CD14-positive monocyte (primary cell): ENCODE data around the gene SPTLC1. TPM values are rescaled to one million over a fixed set of nuclear protein-coding genes. Genes with fewer than 3 reads are reported as not detected.
"Not testable (repeated sequence)": the region's sequence is repeated elsewhere in the genome, so short reads cannot be mapped to it uniquely, and the experiment has no call there.

Source experiments
- DNase-seq, 3 donors: peaks; one replicate each; pipeline ENCODE4 v3.0.0-alpha.2; 2011 to 2022
- H2AFZ ChIP-seq: 2 replicates; pipeline ENCODE4 v1.6.0; 2012; ENCODE audit warnings: mild to moderate bottlenecking, low read depth, low read length, inconsistent platforms; ENCODE audit not compliant: insufficient read depth, poor library complexity, severe bottlenecking
- H3K27ac ChIP-seq, 2 donors: 1 replicate in 1 of 2; 2 replicates in 1 of 2; pipeline ENCODE4 v1.5.1; 2012 to 2013; ENCODE audit warnings: low read length in 2 of 2, control low read depth in 1 of 2, inconsistent platforms in 1 of 2, low read depth in 1 of 2, mild to moderate bottlenecking in 1 of 2
- H3K27me3 ChIP-seq, 2 donors: one replicate each; pipeline versions ENCODE4 v1.6.0 to v1.6.1; 2011 to 2013; ENCODE audit warnings: low read length in 2 of 2; ENCODE audit not compliant: control insufficient read depth in 2 of 2, insufficient read depth in 2 of 2
- H3K36me3 ChIP-seq, 2 donors: replicated peaks in 1 of 2; 1 replicate in 1 of 2; 2 replicates in 1 of 2; pipeline versions ENCODE4 v1.5.1 to v1.6.1; 2012 to 2013; ENCODE audit warnings: low read length in 2 of 2, control low read depth in 1 of 2, inconsistent platforms in 1 of 2, mild to moderate bottlenecking in 1 of 2; ENCODE audit not compliant: insufficient read depth in 2 of 2, control insufficient read depth in 1 of 2
- H3K4me1 ChIP-seq, 2 donors: 1 replicate in 1 of 2; 2 replicates in 1 of 2; pipeline versions ENCODE4 v1.5.1 to v1.6.1; 2012 to 2013; ENCODE audit warnings: low read length in 2 of 2, control low read depth in 1 of 2, inconsistent platforms in 1 of 2, mild to moderate bottlenecking in 1 of 2, moderate library complexity in 1 of 2; ENCODE audit not compliant: insufficient read depth in 2 of 2, control insufficient read depth in 1 of 2
- H3K4me2 ChIP-seq: replicated peaks from 2 replicates; pipeline ENCODE3; 2012; ENCODE audit warnings: low read length, moderate library complexity, mild to moderate bottlenecking; ENCODE audit not compliant: poor library complexity, severe bottlenecking; ENCODE audit errors: extremely low read depth
- H3K4me3 ChIP-seq, 3 experiments: fragments of 200-600 bp in 1 of 3; sonication (generic) in 1 of 3; replicated peaks in 1 of 3; 1 replicate in 2 of 3; 2 replicates in 1 of 3; pipeline ENCODE4 v1.5.1; 2011 to 2013; ENCODE audit warnings: low read length in 3 of 3, mild to moderate bottlenecking in 3 of 3, control low read depth in 2 of 3, low read depth in 2 of 3, inconsistent platforms in 1 of 3, moderate library complexity in 1 of 3
- H3K79me2 ChIP-seq: 2 replicates; pipeline ENCODE4 v1.6.0; 2012; ENCODE audit warnings: mild to moderate bottlenecking, control low read depth, inconsistent platforms, low read length, moderate library complexity; ENCODE audit not compliant: insufficient read depth
- H3K9ac ChIP-seq: 2 replicates; pipeline ENCODE4 v1.6.0; 2017; ENCODE audit warnings: low read length, mild to moderate bottlenecking; ENCODE audit not compliant: insufficient read depth, poor library complexity, severe bottlenecking
- H3K9me3 ChIP-seq, 2 donors: replicated peaks in 1 of 2; 1 replicate in 1 of 2; 2 replicates in 1 of 2; pipeline versions ENCODE4 v1.5.1 to v1.6.1; 2012 to 2013; ENCODE audit warnings: low read length in 2 of 2, control low read depth in 1 of 2; ENCODE audit not compliant: control insufficient read depth in 1 of 2, insufficient read depth in 1 of 2
- H4K20me1 ChIP-seq: 2 replicates; pipeline ENCODE4 v1.6.0; 2012; ENCODE audit warnings: mild to moderate bottlenecking, low read length, control low read depth, moderate library complexity; ENCODE audit not compliant: insufficient read depth
- H3K27ac Mint-ChIP-seq, 7 donors: one replicate each; pipeline ENCODE4 v1.8.0; 2020; ENCODE audit warnings: mild to moderate bottlenecking in 7 of 7, mixed read lengths in 7 of 7, moderate library complexity in 6 of 7, inconsistent platforms in 2 of 7
- H3K27me3 Mint-ChIP-seq, 3 donors: one replicate each; pipeline ENCODE4 v1.8.0; 2021 to 2022; ENCODE audit warnings: low read depth in 3 of 3, mild to moderate bottlenecking in 3 of 3, mixed read lengths in 3 of 3, moderate library complexity in 3 of 3, inconsistent platforms in 1 of 3
- H3K36me3 Mint-ChIP-seq, 2 donors: one replicate each; pipeline ENCODE4 v1.8.0; 2020; ENCODE audit warnings: mixed read lengths in 2 of 2, inconsistent platforms in 1 of 2, mild to moderate bottlenecking in 1 of 2
- H3K4me1 Mint-ChIP-seq: one replicate; pipeline ENCODE4 v1.8.0; 2020; ENCODE audit warnings: mild to moderate bottlenecking, mixed read lengths
- H3K4me3 Mint-ChIP-seq, 2 donors: one replicate each; pipeline ENCODE4 v1.8.0; 2020; ENCODE audit warnings: mild to moderate bottlenecking in 2 of 2, mixed read lengths in 2 of 2, moderate library complexity in 1 of 2
- H3K9me3 Mint-ChIP-seq, 7 donors: one replicate each; pipeline ENCODE4 v1.8.0; 2020 to 2022; ENCODE audit warnings: mixed read lengths in 7 of 7, mild to moderate bottlenecking in 6 of 7, moderate library complexity in 6 of 7, inconsistent platforms in 2 of 7
- CTCF ChIP-seq: fragments of 200-600 bp; IDR thresholded peaks from one replicate; pipeline ENCODE4 v1.8.0; 2022; ENCODE audit warnings: antibody characterized with exemption, mild to moderate bottlenecking
- WGBS: methylation state at CpG from one replicate; pipeline ENCODE4 v1.1.5; 2013; ENCODE audit warnings: missing lambda C conversion rate; ENCODE audit not compliant: insufficient coverage; 5-methylcytosine and 5-hydroxymethylcytosine counted together
- intact Hi-C, 2 donors: fragments of 100-400 bp; cut with micrococcal nuclease; formaldehyde crosslinking; loops; one replicate each; pipeline versions ENCODE4 v1.15.0 to v1.15.1; 2023
- polyA plus RNA-seq, 3 donors: library from polyadenylated mRNA; depleted of rRNA in 1 of 3; unstranded in 2 of 3; stranded (reverse) in 1 of 3; fragments of 300-500 nt in 2 of 3; fragments of >200 nt in 1 of 3; fragmentation: Illumina TruSeq in 2 of 3; gene quantifications; 1 replicate in 2 of 3; 2 replicates in 1 of 3; pipeline ENCODE4 v1.2.3, GENCODE V29; 2012 to 2021

Gene SPTLC1
- polyA plus RNA-seq, 3 donors: 37.4 to 92.4 (median 80.0) TPM

- no peak overlapping the region for H2AFZ ChIP-seq
- peaks cover 0 to 3% (median 0%) of the 10 kb centered on the region in 7 donors for H3K9me3 Mint-ChIP-seq
- no peak overlapping the region for H3K4me2 ChIP-seq
- H3K9ac ChIP-seq: no peak overlapping the region
- H3K27me3 ChIP-seq: no peaks in the 10 kb centered on the region
- intact Hi-C loops: no loop called here
- H3K4me3 Mint-ChIP-seq: no peak overlapping the region
- no peaks in the 10 kb centered on the region for H3K79me2 ChIP-seq
- H3K4me1 ChIP-seq: no peaks in the 10 kb centered on the region
- H3K9me3 ChIP-seq: no peaks in the 10 kb centered on the region
- no peaks in the 10 kb centered on the region for H3K36me3 Mint-ChIP-seq
- H3K27ac ChIP-seq: no peak overlapping the region
- peaks cover under 1 to 6% (median 3%) of the 10 kb centered on the region in 3 donors for H3K27me3 Mint-ChIP-seq
- DNase-seq: no peak
- H3K27ac Mint-ChIP-seq: no peak overlapping the region
- 100% methylated on average over 2 of the region's 12 CpGs for WGBS
- no peak overlapping the region for H3K4me3 ChIP-seq
- TF ChIP-seq CTCF: no peak
- no peaks in the 10 kb centered on the region for H3K36me3 ChIP-seq
- no peaks in the 10 kb centered on the region for H3K4me1 Mint-ChIP-seq
- no peaks in the 10 kb centered on the region for H4K20me1 ChIP-seq
Observed at GRCh38 chr9:92155221-92155620, 40.0 kb upstream of the SPTLC1 start.

GRCh38 chr9:92153466-92154415 is 38.5 kb upstream of the SPTLC1 start:
- H3K27ac Mint-ChIP-seq, H3K9me3 Mint-ChIP-seq, H3K4me1 Mint-ChIP-seq, H3K36me3 ChIP-seq, H3K79me2 ChIP-seq, H3K4me3 Mint-ChIP-seq, H2AFZ ChIP-seq, DNase-seq, H3K9me3 ChIP-seq, intact Hi-C loops, H3K4me2 ChIP-seq, H3K36me3 Mint-ChIP-seq, H4K20me1 ChIP-seq, H3K27ac ChIP-seq, H3K4me1 ChIP-seq, H3K4me3 ChIP-seq, H3K27me3 ChIP-seq, H3K9ac ChIP-seq, H3K27me3 Mint-ChIP-seq: not testable (repeated sequence)
- WGBS: 97% methylated on average over 7 of the region's 10 CpGs
